ENCODE measurements around the gene VEGFA.

DNA sequence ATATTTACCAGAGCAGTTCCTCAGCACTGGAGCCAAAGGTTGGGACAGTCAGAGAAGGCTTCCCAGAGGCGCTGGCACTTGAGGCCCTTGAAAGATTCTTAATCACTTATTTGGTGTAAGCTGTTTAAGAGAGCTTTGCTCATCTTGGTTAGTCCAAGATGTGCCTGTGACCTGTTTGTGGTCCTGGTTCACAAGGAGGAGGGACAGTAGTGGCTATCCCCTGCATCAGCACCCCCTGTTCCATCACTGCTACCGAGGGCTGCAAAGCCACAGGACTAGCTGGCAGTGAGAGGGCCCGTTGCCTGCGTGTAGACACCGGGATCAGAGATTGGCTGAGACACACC lies 35.7 kb downstream of the VEGFA start:
- TF ChIP-seq, protein P1, sequence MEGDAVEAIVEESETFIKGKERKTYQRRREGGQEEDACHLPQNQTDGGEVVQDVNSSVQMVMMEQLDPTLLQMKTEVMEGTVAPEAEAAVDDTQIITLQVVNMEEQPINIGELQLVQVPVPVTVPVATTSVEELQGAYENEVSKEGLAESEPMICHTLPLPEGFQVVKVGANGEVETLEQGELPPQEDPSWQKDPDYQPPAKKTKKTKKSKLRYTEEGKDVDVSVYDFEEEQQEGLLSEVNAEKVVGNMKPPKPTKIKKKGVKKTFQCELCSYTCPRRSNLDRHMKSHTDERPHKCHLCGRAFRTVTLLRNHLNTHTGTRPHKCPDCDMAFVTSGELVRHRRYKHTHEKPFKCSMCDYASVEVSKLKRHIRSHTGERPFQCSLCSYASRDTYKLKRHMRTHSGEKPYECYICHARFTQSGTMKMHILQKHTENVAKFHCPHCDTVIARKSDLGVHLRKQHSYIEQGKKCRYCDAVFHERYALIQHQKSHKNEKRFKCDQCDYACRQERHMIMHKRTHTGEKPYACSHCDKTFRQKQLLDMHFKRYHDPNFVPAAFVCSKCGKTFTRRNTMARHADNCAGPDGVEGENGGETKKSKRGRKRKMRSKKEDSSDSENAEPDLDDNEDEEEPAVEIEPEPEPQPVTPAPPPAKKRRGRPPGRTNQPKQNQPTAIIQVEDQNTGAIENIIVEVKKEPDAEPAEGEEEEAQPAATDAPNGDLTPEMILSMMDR (IDR thresholded peaks at IDR 0.05): no peak
- TF ChIP-seq POLR2A (IDR thresholded peaks at IDR 0.05) (no peak), POLR2AphosphoS5 (IDR thresholded peaks at IDR 0.05; ENCODE audit: insufficient read depth in 1 of 2, low read depth in 1 of 2) (no peak)

Measured in vagina (tissue), 2 donors.